ENCODE results near the gene TSPAN13. TPM values are rescaled to one million over a fixed set of nuclear protein-coding genes. Genes with fewer than 3 reads are reported as not detected.

Gene TSPAN13
- total RNA-seq, 2 donors from 2014 or later, result 21.8 to 43.7 TPM

DNA sequence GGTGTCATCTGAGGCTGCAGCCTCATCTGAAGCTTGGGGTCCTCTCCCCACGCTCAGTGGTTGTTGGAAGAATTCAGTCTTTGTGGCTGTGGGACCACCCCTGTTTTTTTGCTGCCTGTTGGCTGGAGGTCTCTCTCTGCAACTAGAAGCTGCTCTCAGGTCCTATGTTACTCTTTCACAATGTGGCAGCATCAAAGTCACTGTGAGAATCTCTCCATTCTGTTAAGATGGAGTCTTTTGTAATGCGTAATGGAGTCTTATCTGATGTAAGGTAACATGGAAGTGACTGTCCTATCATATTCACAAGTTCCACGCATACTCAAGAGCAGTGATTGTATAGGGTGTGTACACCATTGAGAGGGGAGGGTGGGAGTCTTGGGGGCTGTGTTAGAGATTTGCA lies 24.9 kb downstream of the TSPAN13 start:
- Histone ChIP-seq H3K9me3 (no peaks in the 10 kb centered on the region), H3K4me3 (no peak overlapping the region), H3K4me1 (replicated peaks) (no peaks in the 10 kb centered on the region), H3K27ac (no peak overlapping the region), H3K36me3 (no peaks in the 10 kb centered on the region), H3K27me3 (replicated peaks; ENCODE audit: insufficient read depth) (no peaks in the 10 kb centered on the region)
- TF ChIP-seq POLR2AphosphoS5 (IDR thresholded peaks at IDR 0.05), result no peak
- TF ChIP-seq POLR2A (IDR thresholded peaks at IDR 0.05), result no peak
- no peak for DNase-seq (ENCODE audit: low spot score)
- intact Hi-C loops (cut with DNase I), result no loop called here
- 98% methylated on average over 3 of the region's 3 CpGs for WGBS

DNA sequence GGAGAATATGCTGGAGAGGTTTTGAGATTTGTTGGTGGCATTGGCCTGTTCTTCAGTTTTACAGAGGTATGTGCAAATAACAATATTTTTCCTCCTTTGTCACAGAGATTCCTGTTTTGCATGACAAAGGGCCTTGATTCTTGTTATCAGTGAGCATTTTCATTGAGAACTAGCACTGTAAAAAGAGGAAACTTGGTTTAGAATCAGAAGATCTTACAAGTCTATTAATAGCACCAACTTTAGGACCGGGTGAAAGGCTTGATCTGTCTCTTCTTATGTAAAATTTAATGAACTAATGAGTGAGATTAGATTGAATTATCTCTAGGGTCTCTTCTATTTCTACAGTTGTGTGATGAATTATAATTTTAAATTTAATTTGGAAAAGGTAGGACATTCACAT lies 25.5 kb downstream of the TSPAN13 start:
- no peaks in the 10 kb centered on the region for H3K36me3 ChIP-seq
- intact Hi-C loops (cut with DNase I), result no loop called here
- no peak for DNase-seq (ENCODE audit: low spot score)
- no peak overlapping the region for H3K27ac ChIP-seq
- H3K4me1 ChIP-seq (replicated peaks), result no peaks in the 10 kb centered on the region
- TF ChIP-seq, protein P1, sequence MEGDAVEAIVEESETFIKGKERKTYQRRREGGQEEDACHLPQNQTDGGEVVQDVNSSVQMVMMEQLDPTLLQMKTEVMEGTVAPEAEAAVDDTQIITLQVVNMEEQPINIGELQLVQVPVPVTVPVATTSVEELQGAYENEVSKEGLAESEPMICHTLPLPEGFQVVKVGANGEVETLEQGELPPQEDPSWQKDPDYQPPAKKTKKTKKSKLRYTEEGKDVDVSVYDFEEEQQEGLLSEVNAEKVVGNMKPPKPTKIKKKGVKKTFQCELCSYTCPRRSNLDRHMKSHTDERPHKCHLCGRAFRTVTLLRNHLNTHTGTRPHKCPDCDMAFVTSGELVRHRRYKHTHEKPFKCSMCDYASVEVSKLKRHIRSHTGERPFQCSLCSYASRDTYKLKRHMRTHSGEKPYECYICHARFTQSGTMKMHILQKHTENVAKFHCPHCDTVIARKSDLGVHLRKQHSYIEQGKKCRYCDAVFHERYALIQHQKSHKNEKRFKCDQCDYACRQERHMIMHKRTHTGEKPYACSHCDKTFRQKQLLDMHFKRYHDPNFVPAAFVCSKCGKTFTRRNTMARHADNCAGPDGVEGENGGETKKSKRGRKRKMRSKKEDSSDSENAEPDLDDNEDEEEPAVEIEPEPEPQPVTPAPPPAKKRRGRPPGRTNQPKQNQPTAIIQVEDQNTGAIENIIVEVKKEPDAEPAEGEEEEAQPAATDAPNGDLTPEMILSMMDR (IDR thresholded peaks at IDR 0.05), result no peak
- TF ChIP-seq POLR2A (IDR thresholded peaks at IDR 0.05), result no peak
- no peak for TF ChIP-seq POLR2AphosphoS5 (IDR thresholded peaks at IDR 0.05)
- H3K9me3 ChIP-seq, result no peaks in the 10 kb centered on the region
- WGBS, result 77% methylated on average over 1 of the region's 1 CpG
- no peaks in the 10 kb centered on the region for H3K27me3 ChIP-seq (replicated peaks; ENCODE audit: insufficient read depth)
- no peak overlapping the region for H3K4me3 ChIP-seq

DNA sequence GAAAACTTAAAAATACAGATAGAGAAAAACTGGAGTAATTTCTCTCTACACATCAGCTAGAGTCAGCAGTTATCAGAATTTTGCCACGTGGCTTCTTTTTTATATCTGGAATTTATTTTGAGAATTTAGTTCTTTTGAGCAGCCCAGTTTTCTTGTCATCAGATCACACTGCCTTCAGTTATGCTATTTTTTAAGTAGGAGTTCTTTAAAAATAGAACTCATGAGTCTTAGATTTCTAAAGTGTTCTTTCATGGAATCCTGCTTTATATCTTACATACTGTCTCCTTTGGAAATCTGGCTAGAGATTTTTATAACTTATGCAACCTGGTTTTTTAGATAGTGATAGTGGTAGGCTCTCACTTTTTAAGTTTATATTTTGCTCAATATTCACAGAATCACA lies 27.0 kb downstream of the TSPAN13 start:
- WGBS, result 80% methylated on average over 1 of the region's 1 CpG
- no peak for DNase-seq (ENCODE audit: low spot score)
- H3K9me3 ChIP-seq, result no peaks in the 10 kb centered on the region
- no peak overlapping the region for H3K27ac ChIP-seq
- no peak overlapping the region for H3K4me3 ChIP-seq
- intact Hi-C loops (cut with DNase I), result no loop called here
- H3K36me3 ChIP-seq, result no peaks in the 10 kb centered on the region
- TF ChIP-seq POLR2A (IDR thresholded peaks at IDR 0.05) (no peak), POLR2AphosphoS5 (IDR thresholded peaks at IDR 0.05) (no peak)
- TF ChIP-seq, protein P1 (IDR thresholded peaks at IDR 0.05), result no peak
- H3K4me1 ChIP-seq (replicated peaks), result no peaks in the 10 kb centered on the region
- H3K27me3 ChIP-seq (replicated peaks; ENCODE audit: insufficient read depth), result no peaks in the 10 kb centered on the region

DNA sequence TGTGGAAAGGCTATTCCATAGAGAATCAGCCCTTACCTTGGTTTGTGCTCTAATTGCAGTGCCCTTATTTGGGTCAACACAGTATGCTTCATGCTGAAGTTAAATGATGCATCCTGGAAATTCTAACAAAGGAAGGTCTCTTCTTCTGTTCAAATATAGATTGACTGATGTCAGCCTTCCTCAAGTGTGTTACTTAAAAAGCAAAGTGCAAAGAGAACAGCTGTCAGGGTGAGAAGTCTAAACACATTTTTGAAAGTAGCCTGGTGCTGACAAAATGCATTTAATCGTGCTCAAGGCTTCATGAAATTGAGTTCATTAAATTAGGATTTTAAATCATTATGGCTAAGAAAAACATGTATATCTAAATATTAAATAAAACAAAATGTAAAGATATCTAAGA lies 31.8 kb downstream of the TSPAN13 start:
- H3K9me3 ChIP-seq, result no peaks in the 10 kb centered on the region
- TF ChIP-seq, protein P1 (IDR thresholded peaks at IDR 0.05), result no peak
- no peak for TF ChIP-seq POLR2A (IDR thresholded peaks at IDR 0.05)
- no peak for TF ChIP-seq POLR2AphosphoS5 (IDR thresholded peaks at IDR 0.05)
- no peak overlapping the region for H3K4me3 ChIP-seq
- no peak for DNase-seq (ENCODE audit: low spot score)
- no peaks in the 10 kb centered on the region for H3K36me3 ChIP-seq
- no peaks in the 10 kb centered on the region for H3K4me1 ChIP-seq (replicated peaks)
- WGBS, result 50% methylated on average over 1 of the region's 1 CpG
- intact Hi-C loops (cut with DNase I), result no loop called here
- H3K27ac ChIP-seq, result no peak overlapping the region
- no peaks in the 10 kb centered on the region for H3K27me3 ChIP-seq (replicated peaks; ENCODE audit: insufficient read depth)

DNA sequence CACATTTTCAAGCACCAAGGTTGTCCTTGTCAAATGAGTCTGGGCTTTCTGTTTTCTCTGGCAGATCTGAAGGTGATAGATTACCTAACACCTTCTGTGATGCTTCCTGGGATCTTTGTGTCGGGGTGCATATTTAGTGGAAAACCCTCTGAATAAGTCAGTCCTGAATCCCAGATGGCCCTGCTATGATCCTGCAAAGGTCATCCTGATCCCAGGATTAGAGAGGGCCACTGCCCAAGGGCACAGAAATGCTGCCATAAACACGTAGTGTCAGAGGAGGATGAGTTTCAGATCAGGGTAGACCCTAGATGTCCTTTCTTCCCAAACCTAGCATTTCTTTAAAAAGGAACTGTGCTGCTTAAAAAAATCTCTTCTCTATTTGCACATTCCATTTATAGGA lies 32.3 kb downstream of the TSPAN13 start:
- WGBS, result 47% methylated on average over 2 of the region's 2 CpGs
- H3K4me1 ChIP-seq (replicated peaks), result no peaks in the 10 kb centered on the region
- no peak overlapping the region for H3K4me3 ChIP-seq
- H3K27me3 ChIP-seq (replicated peaks; ENCODE audit: insufficient read depth), result no peaks in the 10 kb centered on the region
- no peaks in the 10 kb centered on the region for H3K36me3 ChIP-seq
- DNase-seq (ENCODE audit: low spot score), result no peak
- intact Hi-C loops (cut with DNase I), result no loop called here
- TF ChIP-seq POLR2A (IDR thresholded peaks at IDR 0.05), result no peak
- TF ChIP-seq, protein P1 (IDR thresholded peaks at IDR 0.05), result no peak
- no peak for TF ChIP-seq POLR2AphosphoS5 (IDR thresholded peaks at IDR 0.05)
- no peak overlapping the region for H3K27ac ChIP-seq
- no peaks in the 10 kb centered on the region for H3K9me3 ChIP-seq
